Measurements from ENCODE around the gene PARP15.

- TF ChIP-seq, protein P1, sequence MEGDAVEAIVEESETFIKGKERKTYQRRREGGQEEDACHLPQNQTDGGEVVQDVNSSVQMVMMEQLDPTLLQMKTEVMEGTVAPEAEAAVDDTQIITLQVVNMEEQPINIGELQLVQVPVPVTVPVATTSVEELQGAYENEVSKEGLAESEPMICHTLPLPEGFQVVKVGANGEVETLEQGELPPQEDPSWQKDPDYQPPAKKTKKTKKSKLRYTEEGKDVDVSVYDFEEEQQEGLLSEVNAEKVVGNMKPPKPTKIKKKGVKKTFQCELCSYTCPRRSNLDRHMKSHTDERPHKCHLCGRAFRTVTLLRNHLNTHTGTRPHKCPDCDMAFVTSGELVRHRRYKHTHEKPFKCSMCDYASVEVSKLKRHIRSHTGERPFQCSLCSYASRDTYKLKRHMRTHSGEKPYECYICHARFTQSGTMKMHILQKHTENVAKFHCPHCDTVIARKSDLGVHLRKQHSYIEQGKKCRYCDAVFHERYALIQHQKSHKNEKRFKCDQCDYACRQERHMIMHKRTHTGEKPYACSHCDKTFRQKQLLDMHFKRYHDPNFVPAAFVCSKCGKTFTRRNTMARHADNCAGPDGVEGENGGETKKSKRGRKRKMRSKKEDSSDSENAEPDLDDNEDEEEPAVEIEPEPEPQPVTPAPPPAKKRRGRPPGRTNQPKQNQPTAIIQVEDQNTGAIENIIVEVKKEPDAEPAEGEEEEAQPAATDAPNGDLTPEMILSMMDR (IDR thresholded peaks at IDR 0.05 in 2 of 3, conservative IDR thresholded peaks at IDR 0.05 in 1 of 3; ENCODE audit: borderline replicate concordance in 1 of 3, insufficient read depth in 1 of 3, low read depth in 2 of 3, low read length in 2 of 3) = no peak
- TF ChIP-seq, protein P2, sequence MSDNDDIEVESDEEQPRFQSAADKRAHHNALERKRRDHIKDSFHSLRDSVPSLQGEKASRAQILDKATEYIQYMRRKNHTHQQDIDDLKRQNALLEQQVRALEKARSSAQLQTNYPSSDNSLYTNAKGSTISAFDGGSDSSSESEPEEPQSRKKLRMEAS (IDR thresholded peaks at IDR 0.05) = no peak
- TF ChIP-seq EZH2 (IDR thresholded peaks at IDR 0.05) (no peak), FOSL1 (IDR thresholded peaks at IDR 0.05; ENCODE audit: low read depth) (no peak), POLR2A (IDR thresholded peaks at IDR 0.05; ENCODE audit: borderline replicate concordance, extremely low read depth, insufficient read depth, insufficient read length) (no peak), EZH2phosphoT487 (IDR thresholded peaks at IDR 0.05; ENCODE audit: borderline replicate concordance) (no peak), SIN3A (IDR thresholded peaks at IDR 0.05; ENCODE audit: low read depth) (no peak), CEBPB (IDR thresholded peaks at IDR 0.05; ENCODE audit: low read depth) (no peak), SP1 (IDR thresholded peaks at IDR 0.05; ENCODE audit: low read depth) (no peak), POLR2AphosphoS5 (IDR thresholded peaks at IDR 0.05; ENCODE audit: low read depth, low read length) (no peak), JUND (IDR thresholded peaks at IDR 0.05) (no peak), EGR1 (IDR thresholded peaks at IDR 0.05; ENCODE audit: low read depth) (no peak)
Observed at GRCh38 chr3:122627301-122627700, 49.9 kb downstream of the PARP15 start.
